K562 (cell line): Measurements from ENCODE around the gene HDGFL1. TPM values are rescaled to one million over a fixed set of nuclear protein-coding genes. Genes with fewer than 3 reads are reported as not detected.

ENCODE experiments used
- ATAC-seq: fragments of 200-7000 bp; cut with Tn5 transposase; 3 replicates; pipeline ENCODE4 v1.9.1; 2020; ENCODE audit warnings: moderate library complexity
- BruUV-seq: library from RNA; stranded (reverse); fragments of 400-500 nt; replicated peaks from 2 replicates; lab custom pipeline; 2021; lab: Mats Ljungman, UMichigan
- CTCF ChIA-PET: fragments of 300-600 bp; formaldehyde crosslinking; extraction: SDS; loops from one replicate; lab custom pipeline; 2021; ENCODE audit warnings: low intra/inter-chr PET ratio; lab: Yijun Ruan, JAX
- POLR2A ChIA-PET: fragments of 300-600, 350-650 bp; sonication (Branson Sonifier 250); formaldehyde crosslinking; extraction: SDS; loops from one replicate; lab custom pipeline; 2021; ENCODE audit warnings: antibody characterized with exemption, inconsistent platforms; lab: Yijun Ruan, JAX
- DNase-seq, 4 experiments: peaks; one replicate each; pipeline versions ENCODE4 v3.0.0 to v3.0.0-alpha.2; 2011 to 2018; ENCODE audit warnings: low spot score in 3 of 4, mixed read lengths in 3 of 4; ENCODE audit errors: extremely low read depth in 1 of 4
- FAIRE-seq: peaks from 2 replicates; lab custom pipeline; 2011; peaks lifted over from hg19 to GRCh38; lab: Jason Lieb, UNC
- H2AFZ ChIP-seq: 2 replicates; pipeline ENCODE4 v1.6.0; 2011; ENCODE audit warnings: low read depth, low read length, control low read depth, inconsistent platforms
- H3K27ac ChIP-seq: fragments of 200-600 bp; 3 replicates; pipeline ENCODE4 v1.8.0; 2011; ENCODE audit warnings: low read depth, mild to moderate bottlenecking, control low read depth, inconsistent platforms, low read length, moderate library complexity, mixed read lengths; ENCODE audit errors: extremely low read depth
- H3K27me3 ChIP-seq, 2 experiments: fragments of 300-600 bp in 1 of 2; 2 replicates in 1 of 2; 3 replicates in 1 of 2; pipeline versions ENCODE4 v1.6.0 to v1.8.0; 2011; ENCODE audit warnings: inconsistent platforms in 2 of 2, low read length in 2 of 2, mild to moderate bottlenecking in 1 of 2, mixed read lengths in 1 of 2, moderate library complexity in 1 of 2; ENCODE audit not compliant: control insufficient read depth in 2 of 2, insufficient read depth in 2 of 2
- H3K36me3 ChIP-seq: fragments of 300-600 bp; 3 replicates; pipeline ENCODE4 v1.8.0; 2011; ENCODE audit warnings: mild to moderate bottlenecking, low read length, inconsistent platforms; ENCODE audit not compliant: control insufficient read depth, insufficient read depth
- H3K4me1 ChIP-seq, 2 experiments: fragments of 200-600 bp in 1 of 2; replicated peaks in 1 of 2; 2 replicates in 1 of 2; 3 replicates in 1 of 2; pipeline versions ENCODE4 v1.5.1 to v1.8.0; 2011; ENCODE audit warnings: inconsistent platforms in 2 of 2, low read length in 2 of 2, mild to moderate bottlenecking in 1 of 2, mixed read lengths in 1 of 2, moderate library complexity in 1 of 2; ENCODE audit not compliant: control insufficient read depth in 2 of 2, insufficient read depth in 2 of 2
- H3K4me2 ChIP-seq: 2 replicates; pipeline ENCODE4 v1.6.1; 2011; ENCODE audit warnings: low read length, control low read depth, inconsistent platforms, mixed read lengths; ENCODE audit not compliant: insufficient read depth
- H3K4me3 ChIP-seq: fragments of 200-600 bp; sonication (generic), shearing (Covaris generic); 2 replicates; pipeline ENCODE4 v1.5.1; 2016; ENCODE audit warnings: control low read depth, inconsistent platforms
- H3K79me2 ChIP-seq: fragments of 200-600 bp; 3 replicates; pipeline ENCODE4 v1.8.0; 2011; ENCODE audit warnings: low read length, inconsistent platforms; ENCODE audit not compliant: control insufficient read depth, insufficient read depth
- H3K9ac ChIP-seq, 2 experiments: 2 replicates each; pipeline versions ENCODE4 v1.6.0 to v1.6.1; 2011; ENCODE audit warnings: low read depth in 2 of 2, low read length in 2 of 2, control low read depth in 1 of 2, inconsistent platforms in 1 of 2, mild to moderate bottlenecking in 1 of 2, mixed read lengths in 1 of 2; ENCODE audit not compliant: insufficient read depth in 1 of 2
- H3K9me1 ChIP-seq: one replicate; pipeline ENCODE4 v1.6.0; 2011; ENCODE audit warnings: inconsistent platforms, mild to moderate bottlenecking, low read length, moderate library complexity; ENCODE audit not compliant: control insufficient read depth, insufficient read depth
- H3K9me3 ChIP-seq: replicated peaks from 2 replicates; pipeline ENCODE4 v1.5.1; 2011; ENCODE audit warnings: low read depth, low read length, inconsistent platforms; ENCODE audit not compliant: control insufficient read depth, insufficient read depth
- H4K20me1 ChIP-seq: replicated peaks from 2 replicates; pipeline ENCODE4 v1.6.1; 2011; ENCODE audit warnings: low read length, inconsistent platforms, mixed read lengths; ENCODE audit not compliant: control insufficient read depth, insufficient read depth
- LCOR ChIP-seq: sonication (generic); formaldehyde crosslinking; IDR thresholded peaks from 2 replicates; pipeline ENCODE4 v1.8.0; 2022; ENCODE audit warnings: mild to moderate bottlenecking, missing genetic modification reagents
- TBP ChIP-seq: optimal IDR thresholded peaks from 2 replicates; pipeline ENCODE3; 2011; ENCODE audit warnings: low read depth, low read length, improper control_type of control experiment
- ZNF124 ChIP-seq: sonication (generic); formaldehyde crosslinking; IDR thresholded peaks from 2 replicates; pipeline ENCODE4 v1.8.1; 2022; ENCODE audit warnings: missing genetic modification reagents
- ZNF668 ChIP-seq: fragments of 250-450 bp; sonication (Bioruptor Pico); IDR thresholded peaks from 2 replicates; pipeline ENCODE4 v1.8.0; 2022; ENCODE audit warnings: mild to moderate bottlenecking, inconsistent platforms
- WGBS: fragments of 100-300 bp; shearing (Covaris generic); methylation state at CpG from one replicate; pipeline ENCODE4 v1.1.6; 2016; ENCODE audit warnings: low coverage, mixed read lengths; ENCODE audit not compliant: insufficient coverage; ENCODE audit errors: missing lambda C conversion rate; 5-methylcytosine and 5-hydroxymethylcytosine counted together
- in situ Hi-C: fragments of 300-500 bp; cut with MboI; formaldehyde crosslinking; loops from 4 replicates; pipeline ENCODE4 v1.15.0; 2018; ENCODE audit warnings: inconsistent platforms, mixed read lengths
- intact Hi-C: fragments of 100-400 bp; cut with micrococcal nuclease; formaldehyde crosslinking; loops from 2 replicates; pipeline ENCODE4 v1.14.2; 2022
- polyA plus RNA-seq, 8 experiments: library from polyadenylated mRNA; depleted of rRNA in 4 of 8; stranded (reverse) in 5 of 8; unstranded in 3 of 8; fragments of >200 nt; fragmentation: Nextera tagmentation in 2 of 8; fragmentation: Illumina TruSeq in 1 of 8; extraction: Ambion mirVana in 2 of 8; extraction: Trizol in 1 of 8; gene quantifications; 2 replicates each; pipeline versions ENCODE4 v1.2.1 to v1.2.3, GENCODE V29; 2011 to 2014; ENCODE audit warnings: inconsistent platforms in 1 of 8, missing spikeins in 1 of 8
- total RNA-seq, 7 experiments: library from RNA; depleted of rRNA in 6 of 7; stranded (reverse); fragments of >200 nt in 6 of 7; fragmentation: Illumina TruSeq in 2 of 7; extraction: Trizol in 2 of 7; gene quantifications; 2 replicates each; pipeline versions ENCODE4 v1.2.1 to v1.2.3, GENCODE V29; 2011 to 2021; ENCODE audit warnings: low replicate concordance in 1 of 7
- TF ChIP-seq, protein P1 (sequence below): sonication (generic); formaldehyde crosslinking; IDR thresholded peaks from 2 replicates; pipeline ENCODE4 v1.8.0; 2022; ENCODE audit warnings: mild to moderate bottlenecking, missing genetic modification reagents
- TF ChIP-seq, protein P2 (sequence below), 3 experiments: fragments of 200-800 bp in 1 of 3; sonication (Bioruptor generic) in 1 of 3; sonication (generic) in 1 of 3; formaldehyde crosslinking in 1 of 3; IDR thresholded peaks; 2 replicates each; pipeline versions ENCODE4 v1.6.1 to v1.8.0; 2016 to 2022; ENCODE audit warnings: mild to moderate bottlenecking in 2 of 3, missing compliant biosample characterization in 2 of 3, missing genetic modification characterization in 2 of 3, missing genetic modification reagents in 1 of 3
- TF ChIP-seq, protein P3 (sequence below): sonication (generic); formaldehyde crosslinking; IDR thresholded peaks from 2 replicates; pipeline ENCODE4 v1.8.1; 2022; ENCODE audit warnings: missing genetic modification reagents
- TF ChIP-seq, protein P4 (sequence below): sonication (generic); formaldehyde crosslinking; IDR thresholded peaks from 2 replicates; pipeline ENCODE4 v1.9.0; 2022; ENCODE audit warnings: mild to moderate bottlenecking, missing genetic modification reagents

Gene HDGFL1
- total and polyA plus RNA-seq, 9 of the 15 experiments (the other 6 are each of a cell fraction or from before 2014, with no cell fraction given): 0.04 to 0.64 (median 0.28) TPM

DNA sequence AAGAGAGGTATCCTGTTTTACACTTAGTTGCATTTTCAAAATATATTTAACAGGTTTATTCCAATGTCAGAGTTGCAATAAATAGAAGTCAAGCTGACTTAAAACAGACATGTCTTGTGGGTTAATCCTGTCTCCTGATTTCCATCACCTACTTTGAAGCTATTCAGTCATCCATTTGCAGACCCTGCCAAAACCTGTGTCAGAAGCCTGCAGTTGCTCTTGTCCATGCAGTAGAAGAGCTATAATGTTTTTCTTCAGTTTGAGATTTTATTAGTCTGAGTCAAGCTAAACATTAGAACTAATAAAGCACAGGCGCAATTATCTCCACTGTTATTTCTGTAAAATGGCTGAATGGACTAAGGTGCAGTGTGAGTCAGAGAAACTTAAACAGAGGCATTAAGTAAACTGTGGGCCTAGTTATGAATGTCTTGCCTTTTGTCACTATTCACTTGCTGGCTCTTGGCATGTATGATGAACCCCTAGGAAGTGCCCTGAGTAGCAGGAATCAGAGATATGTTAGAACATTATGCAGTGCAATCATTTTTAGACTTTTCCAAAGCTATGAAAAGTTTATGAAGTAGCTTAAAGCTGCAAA is 11.0 kb upstream of the HDGFL1 start (continued):
- TF ChIP-seq, protein P1, sequence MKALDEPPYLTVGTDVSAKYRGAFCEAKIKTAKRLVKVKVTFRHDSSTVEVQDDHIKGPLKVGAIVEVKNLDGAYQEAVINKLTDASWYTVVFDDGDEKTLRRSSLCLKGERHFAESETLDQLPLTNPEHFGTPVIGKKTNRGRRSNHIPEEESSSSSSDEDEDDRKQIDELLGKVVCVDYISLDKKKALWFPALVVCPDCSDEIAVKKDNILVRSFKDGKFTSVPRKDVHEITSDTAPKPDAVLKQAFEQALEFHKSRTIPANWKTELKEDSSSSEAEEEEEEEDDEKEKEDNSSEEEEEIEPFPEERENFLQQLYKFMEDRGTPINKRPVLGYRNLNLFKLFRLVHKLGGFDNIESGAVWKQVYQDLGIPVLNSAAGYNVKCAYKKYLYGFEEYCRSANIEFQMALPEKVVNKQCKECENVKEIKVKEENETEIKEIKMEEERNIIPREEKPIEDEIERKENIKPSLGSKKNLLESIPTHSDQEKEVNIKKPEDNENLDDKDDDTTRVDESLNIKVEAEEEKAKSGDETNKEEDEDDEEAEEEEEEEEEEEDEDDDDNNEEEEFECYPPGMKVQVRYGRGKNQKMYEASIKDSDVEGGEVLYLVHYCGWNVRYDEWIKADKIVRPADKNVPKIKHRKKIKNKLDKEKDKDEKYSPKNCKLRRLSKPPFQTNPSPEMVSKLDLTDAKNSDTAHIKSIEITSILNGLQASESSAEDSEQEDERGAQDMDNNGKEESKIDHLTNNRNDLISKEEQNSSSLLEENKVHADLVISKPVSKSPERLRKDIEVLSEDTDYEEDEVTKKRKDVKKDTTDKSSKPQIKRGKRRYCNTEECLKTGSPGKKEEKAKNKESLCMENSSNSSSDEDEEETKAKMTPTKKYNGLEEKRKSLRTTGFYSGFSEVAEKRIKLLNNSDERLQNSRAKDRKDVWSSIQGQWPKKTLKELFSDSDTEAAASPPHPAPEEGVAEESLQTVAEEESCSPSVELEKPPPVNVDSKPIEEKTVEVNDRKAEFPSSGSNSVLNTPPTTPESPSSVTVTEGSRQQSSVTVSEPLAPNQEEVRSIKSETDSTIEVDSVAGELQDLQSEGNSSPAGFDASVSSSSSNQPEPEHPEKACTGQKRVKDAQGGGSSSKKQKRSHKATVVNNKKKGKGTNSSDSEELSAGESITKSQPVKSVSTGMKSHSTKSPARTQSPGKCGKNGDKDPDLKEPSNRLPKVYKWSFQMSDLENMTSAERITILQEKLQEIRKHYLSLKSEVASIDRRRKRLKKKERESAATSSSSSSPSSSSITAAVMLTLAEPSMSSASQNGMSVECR (CRISPR knock-in tag): no peak
- TF ChIP-seq LCOR: no peak
- TF ChIP-seq, protein P2, sequence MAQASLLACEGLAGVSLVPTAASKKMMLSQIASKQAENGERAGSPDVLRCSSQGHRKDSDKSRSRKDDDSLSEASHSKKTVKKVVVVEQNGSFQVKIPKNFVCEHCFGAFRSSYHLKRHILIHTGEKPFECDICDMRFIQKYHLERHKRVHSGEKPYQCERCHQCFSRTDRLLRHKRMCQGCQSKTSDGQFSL (CRISPR knock-in tag; IDR thresholded peaks at IDR 0.05): no peak
- TF ChIP-seq, protein P2 (tag; IDR thresholded peaks at IDR 0.05): no peak

DNA sequence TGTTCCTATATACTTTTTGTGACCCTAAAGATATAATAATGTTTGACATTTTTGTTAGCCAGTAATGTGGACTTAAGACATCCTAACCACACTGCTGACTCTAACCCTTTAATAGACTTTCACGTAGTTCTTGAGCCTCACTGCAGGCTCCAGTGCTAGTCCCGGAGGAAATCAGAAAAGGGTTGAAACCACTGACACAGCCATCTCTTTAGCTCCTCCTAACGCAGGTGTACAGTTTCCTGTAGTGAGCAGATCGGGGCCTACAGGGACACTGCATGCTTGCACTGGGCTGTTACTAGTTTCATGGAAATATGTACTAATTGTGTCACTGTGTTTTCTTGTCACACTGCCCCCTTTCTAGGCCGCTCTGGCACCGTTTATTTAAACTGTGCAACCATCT is 512 bp upstream of the HDGFL1 start:
- H3K4me1 ChIP-seq: no peaks in the 10 kb centered on the region; a peak in 1 of 5 replicates
- no peaks in the 10 kb centered on the region for H4K20me1 ChIP-seq
- DNase-seq (no peak), FAIRE-seq (no peak), ATAC-seq (no peak)
- H3K9me1 ChIP-seq: no peaks in the 10 kb centered on the region
- H3K36me3 ChIP-seq: no peaks in the 10 kb centered on the region
- H2AFZ ChIP-seq: no peak overlapping the region
- in situ Hi-C loops: no loop called here
- intact Hi-C loops: no loop called here
- WGBS: 7% methylated on average over 6 of the region's 6 CpGs
- POLR2A ChIA-PET: no interaction called here
- H3K4me2 ChIP-seq: no peak overlapping the region
- H3K9ac ChIP-seq: no peak overlapping the region
- H3K27me3 ChIP-seq: no peaks in the 10 kb centered on the region
- no peaks in the 10 kb centered on the region for H3K79me2 ChIP-seq
- no peaks in the 10 kb centered on the region; the same call in 1 of the 2 replicates for H3K9me3 ChIP-seq
- H3K4me3 ChIP-seq: no peak overlapping the region
- no TSS peak for BruUV-seq
- CTCF ChIA-PET: no interaction called here
- H3K27ac ChIP-seq: no peak overlapping the region
- TF ChIP-seq TBP (no peak), ZNF124 (CRISPR knock-in tag) (no peak), ZNF668 (CRISPR knock-in tag) (no peak)
- TF ChIP-seq, protein P3, sequence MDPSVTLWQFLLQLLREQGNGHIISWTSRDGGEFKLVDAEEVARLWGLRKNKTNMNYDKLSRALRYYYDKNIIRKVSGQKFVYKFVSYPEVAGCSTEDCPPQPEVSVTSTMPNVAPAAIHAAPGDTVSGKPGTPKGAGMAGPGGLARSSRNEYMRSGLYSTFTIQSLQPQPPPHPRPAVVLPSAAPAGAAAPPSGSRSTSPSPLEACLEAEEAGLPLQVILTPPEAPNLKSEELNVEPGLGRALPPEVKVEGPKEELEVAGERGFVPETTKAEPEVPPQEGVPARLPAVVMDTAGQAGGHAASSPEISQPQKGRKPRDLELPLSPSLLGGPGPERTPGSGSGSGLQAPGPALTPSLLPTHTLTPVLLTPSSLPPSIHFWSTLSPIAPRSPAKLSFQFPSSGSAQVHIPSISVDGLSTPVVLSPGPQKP (CRISPR knock-in tag): no peak
- TF ChIP-seq, protein P4, sequence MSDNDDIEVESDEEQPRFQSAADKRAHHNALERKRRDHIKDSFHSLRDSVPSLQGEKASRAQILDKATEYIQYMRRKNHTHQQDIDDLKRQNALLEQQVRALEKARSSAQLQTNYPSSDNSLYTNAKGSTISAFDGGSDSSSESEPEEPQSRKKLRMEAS (CRISPR knock-in tag): no peak
